Liver (tissue), 3 donors: ENCODE data around the gene EPN3.

Source experiments
- FOXA1 ChIP-seq: IDR thresholded peaks from 2 replicates; pipeline ENCODE4 v1.6.1; 2016; ENCODE audit warnings: antibody characterized with exemption
- GABPA ChIP-seq, 2 donors: IDR thresholded peaks in 1 of 2; conservative IDR thresholded peaks in 1 of 2; 2 replicates each; pipeline ENCODE4 v1.6.1; 2016; ENCODE audit warnings: antibody characterized with exemption in 2 of 2, mild to moderate bottlenecking in 1 of 2, moderate library complexity in 1 of 2
- SP1 ChIP-seq: IDR thresholded peaks from 2 replicates; pipeline ENCODE4 v1.6.1; 2018; ENCODE audit warnings: antibody characterized with exemption, mild to moderate bottlenecking
- TAF1 ChIP-seq: conservative IDR thresholded peaks from 2 replicates; pipeline ENCODE4 v1.6.1; 2016; ENCODE audit warnings: antibody characterized with exemption, mild to moderate bottlenecking
- TF ChIP-seq, protein P1 (sequence below): IDR thresholded peaks from 2 replicates; pipeline ENCODE4 v1.6.1; 2016; ENCODE audit warnings: antibody characterized with exemption, mild to moderate bottlenecking
- TF ChIP-seq, protein P2 (sequence below): fragments of 150-350 bp; IDR thresholded peaks from 2 replicates; pipeline ENCODE4 v1.5.1; 2017; ENCODE audit warnings: improper control_type of control experiment, low read depth, low read length; ENCODE audit not compliant: missing input control
- TF ChIP-seq, protein P3 (sequence below): IDR thresholded peaks from 2 replicates; pipeline ENCODE4 v1.6.1; 2016; ENCODE audit warnings: antibody characterized with exemption
- TF ChIP-seq, protein P4 (sequence below): IDR thresholded peaks from 2 replicates; pipeline ENCODE4 v1.6.1; 2016; ENCODE audit warnings: antibody characterized with exemption
- donor health status: healthy.
- donor health status: healthy.

DNA sequence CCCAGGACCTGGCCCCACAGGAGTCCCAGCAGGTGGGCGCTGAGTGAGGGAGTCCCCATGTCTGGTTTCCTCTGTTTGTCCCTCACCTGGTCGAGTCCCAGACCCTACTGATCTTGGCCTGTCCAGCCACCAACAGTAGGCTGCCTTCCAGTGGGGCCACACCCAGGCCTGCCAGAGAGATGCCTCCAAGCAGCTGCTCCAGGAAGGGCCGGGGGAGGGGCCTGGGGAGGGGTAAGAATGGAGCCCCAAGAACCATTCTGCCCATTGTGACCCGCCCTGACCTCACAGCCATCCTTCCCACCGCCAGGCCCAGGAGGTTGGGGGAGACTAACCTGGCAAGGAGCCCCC is 15.2 kb downstream of the EPN3 start:
- TF ChIP-seq GABPA (IDR thresholded peaks at IDR 0.05 in 1 of 2, conservative IDR thresholded peaks at IDR 0.05 in 1 of 2) (no peak), TAF1 (no peak), FOXA1 (no peak), SP1 (no peak)
- TF ChIP-seq, protein P1, sequence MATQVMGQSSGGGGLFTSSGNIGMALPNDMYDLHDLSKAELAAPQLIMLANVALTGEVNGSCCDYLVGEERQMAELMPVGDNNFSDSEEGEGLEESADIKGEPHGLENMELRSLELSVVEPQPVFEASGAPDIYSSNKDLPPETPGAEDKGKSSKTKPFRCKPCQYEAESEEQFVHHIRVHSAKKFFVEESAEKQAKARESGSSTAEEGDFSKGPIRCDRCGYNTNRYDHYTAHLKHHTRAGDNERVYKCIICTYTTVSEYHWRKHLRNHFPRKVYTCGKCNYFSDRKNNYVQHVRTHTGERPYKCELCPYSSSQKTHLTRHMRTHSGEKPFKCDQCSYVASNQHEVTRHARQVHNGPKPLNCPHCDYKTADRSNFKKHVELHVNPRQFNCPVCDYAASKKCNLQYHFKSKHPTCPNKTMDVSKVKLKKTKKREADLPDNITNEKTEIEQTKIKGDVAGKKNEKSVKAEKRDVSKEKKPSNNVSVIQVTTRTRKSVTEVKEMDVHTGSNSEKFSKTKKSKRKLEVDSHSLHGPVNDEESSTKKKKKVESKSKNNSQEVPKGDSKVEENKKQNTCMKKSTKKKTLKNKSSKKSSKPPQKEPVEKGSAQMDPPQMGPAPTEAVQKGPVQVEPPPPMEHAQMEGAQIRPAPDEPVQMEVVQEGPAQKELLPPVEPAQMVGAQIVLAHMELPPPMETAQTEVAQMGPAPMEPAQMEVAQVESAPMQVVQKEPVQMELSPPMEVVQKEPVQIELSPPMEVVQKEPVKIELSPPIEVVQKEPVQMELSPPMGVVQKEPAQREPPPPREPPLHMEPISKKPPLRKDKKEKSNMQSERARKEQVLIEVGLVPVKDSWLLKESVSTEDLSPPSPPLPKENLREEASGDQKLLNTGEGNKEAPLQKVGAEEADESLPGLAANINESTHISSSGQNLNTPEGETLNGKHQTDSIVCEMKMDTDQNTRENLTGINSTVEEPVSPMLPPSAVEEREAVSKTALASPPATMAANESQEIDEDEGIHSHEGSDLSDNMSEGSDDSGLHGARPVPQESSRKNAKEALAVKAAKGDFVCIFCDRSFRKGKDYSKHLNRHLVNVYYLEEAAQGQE = no peak
- TF ChIP-seq, protein P2, sequence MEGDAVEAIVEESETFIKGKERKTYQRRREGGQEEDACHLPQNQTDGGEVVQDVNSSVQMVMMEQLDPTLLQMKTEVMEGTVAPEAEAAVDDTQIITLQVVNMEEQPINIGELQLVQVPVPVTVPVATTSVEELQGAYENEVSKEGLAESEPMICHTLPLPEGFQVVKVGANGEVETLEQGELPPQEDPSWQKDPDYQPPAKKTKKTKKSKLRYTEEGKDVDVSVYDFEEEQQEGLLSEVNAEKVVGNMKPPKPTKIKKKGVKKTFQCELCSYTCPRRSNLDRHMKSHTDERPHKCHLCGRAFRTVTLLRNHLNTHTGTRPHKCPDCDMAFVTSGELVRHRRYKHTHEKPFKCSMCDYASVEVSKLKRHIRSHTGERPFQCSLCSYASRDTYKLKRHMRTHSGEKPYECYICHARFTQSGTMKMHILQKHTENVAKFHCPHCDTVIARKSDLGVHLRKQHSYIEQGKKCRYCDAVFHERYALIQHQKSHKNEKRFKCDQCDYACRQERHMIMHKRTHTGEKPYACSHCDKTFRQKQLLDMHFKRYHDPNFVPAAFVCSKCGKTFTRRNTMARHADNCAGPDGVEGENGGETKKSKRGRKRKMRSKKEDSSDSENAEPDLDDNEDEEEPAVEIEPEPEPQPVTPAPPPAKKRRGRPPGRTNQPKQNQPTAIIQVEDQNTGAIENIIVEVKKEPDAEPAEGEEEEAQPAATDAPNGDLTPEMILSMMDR = no peak
- TF ChIP-seq, protein P3, sequence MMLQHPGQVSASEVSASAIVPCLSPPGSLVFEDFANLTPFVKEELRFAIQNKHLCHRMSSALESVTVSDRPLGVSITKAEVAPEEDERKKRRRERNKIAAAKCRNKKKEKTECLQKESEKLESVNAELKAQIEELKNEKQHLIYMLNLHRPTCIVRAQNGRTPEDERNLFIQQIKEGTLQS = no peak
- TF ChIP-seq, protein P4, sequence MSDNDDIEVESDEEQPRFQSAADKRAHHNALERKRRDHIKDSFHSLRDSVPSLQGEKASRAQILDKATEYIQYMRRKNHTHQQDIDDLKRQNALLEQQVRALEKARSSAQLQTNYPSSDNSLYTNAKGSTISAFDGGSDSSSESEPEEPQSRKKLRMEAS = no peak
